ENCODE results near the gene MATN1. TPM values are rescaled to one million over a fixed set of nuclear protein-coding genes. Genes with fewer than 3 reads are reported as not detected.

MATN1 gene
- polyA plus RNA-seq, 1 donor from 2014 or later = 0.22 TPM

GRCh38 chr1:30725450-30726095, 2.2 kb upstream of the MATN1 start:
- H3F3A ChIP-seq (ENCODE audit: insufficient read depth, low read length, poor library complexity, severe bottlenecking) = no peaks in the 10 kb centered on the region
- no peak for TF ChIP-seq REST (IDR thresholded peaks at IDR 0.05; ENCODE audit: borderline replicate concordance)
- no peak for TF ChIP-seq RAD21 (conservative IDR thresholded peaks at IDR 0.05)
- TF ChIP-seq EZH2 (IDR thresholded peaks at IDR 0.05; ENCODE audit: borderline replicate concordance, insufficient read depth, low read length, poor library complexity, severe bottlenecking) = no peak
- TF ChIP-seq EP300 (conservative IDR thresholded peaks at IDR 0.05; ENCODE audit: poor library complexity, severe bottlenecking) = no peak
- no peak for TF ChIP-seq MXI1 (conservative IDR thresholded peaks at IDR 0.05; ENCODE audit: poor library complexity, severe bottlenecking)
- TF ChIP-seq TAF1 (IDR thresholded peaks at IDR 0.05; ENCODE audit: low read depth) = no peak
- no peak for TF ChIP-seq POLR2AphosphoS5 (IDR thresholded peaks at IDR 0.05)
- TF ChIP-seq CTCF (IDR thresholded peaks at IDR 0.05; ENCODE audit: poor library complexity, severe bottlenecking) = no peak
- no peak for TF ChIP-seq SMC3 (conservative IDR thresholded peaks at IDR 0.05; ENCODE audit: poor library complexity)
- H3K9ac ChIP-seq (ENCODE audit: low read length) = no peak overlapping the region
- H3K36me3 ChIP-seq (ENCODE audit: insufficient read depth, low read length) = no peaks in the 10 kb centered on the region
- H3K9me2 ChIP-seq (ENCODE audit: insufficient read depth, low read length) = no peaks in the 10 kb centered on the region
- no peaks in the 10 kb centered on the region for H3K9me3 ChIP-seq (ENCODE audit: low read length)
- no peaks in the 10 kb centered on the region for H3K27me3 ChIP-seq (ENCODE audit: insufficient read depth, low read depth, low read length)
- H3K79me2 ChIP-seq (replicated peaks; ENCODE audit: insufficient read depth, low read length) = no peaks in the 10 kb centered on the region
- no peak overlapping the region for H3K4me3 ChIP-seq (ENCODE audit: low read length)
- H3K27ac ChIP-seq (ENCODE audit: low read length) = no peak overlapping the region
- no peak overlapping the region for H3K4me2 ChIP-seq (ENCODE audit: low read length)
- no peak overlapping the region for H2AFZ ChIP-seq (ENCODE audit: low read depth, low read length)
- H4K20me1 ChIP-seq (ENCODE audit: insufficient read depth) = no peaks in the 10 kb centered on the region

- Histone ChIP-seq H3K4me3 (ENCODE audit: low read length) (no peak overlapping the region), H3K79me2 (replicated peaks; ENCODE audit: insufficient read depth, low read length) (no peaks in the 10 kb centered on the region), H3K9me2 (ENCODE audit: insufficient read depth, low read length) (no peaks in the 10 kb centered on the region), H3K9me3 (ENCODE audit: low read length) (no peaks in the 10 kb centered on the region), H2AFZ (ENCODE audit: low read depth, low read length) (no peak overlapping the region), H3K36me3 (ENCODE audit: insufficient read depth, low read length) (no peaks in the 10 kb centered on the region), H3K27ac (ENCODE audit: low read length) (no peak overlapping the region), H3K4me2 (ENCODE audit: low read length) (no peak overlapping the region), H3K27me3 (ENCODE audit: insufficient read depth, low read depth, low read length) (no peaks in the 10 kb centered on the region), H4K20me1 (ENCODE audit: insufficient read depth) (no peaks in the 10 kb centered on the region), H3K9ac (ENCODE audit: low read length) (no peak overlapping the region), H3F3A (ENCODE audit: insufficient read depth, low read length, poor library complexity, severe bottlenecking) (no peaks in the 10 kb centered on the region)
- TF ChIP-seq POLR2AphosphoS5 (IDR thresholded peaks at IDR 0.05) = no peak
Observed at GRCh38 chr1:30724655-30725421, 1.5 kb upstream of the MATN1 start.

Data from neural cell (in vitro differentiated cells).